NCI-H2029 treated with DMSO at 0.1 percent for 48 hours (cell line): ENCODE data around the gene MTA2.
"Not testable (repeated sequence)": the region's sequence is repeated elsewhere in the genome, so short reads cannot be mapped to it uniquely, and the experiment has no call there.

ENCODE experiments used
- DNase-seq: peaks from one replicate; lab custom pipeline; 2025; lab: John Stamatoyannopoulos, UW

The MTA2 gene

DNA sequence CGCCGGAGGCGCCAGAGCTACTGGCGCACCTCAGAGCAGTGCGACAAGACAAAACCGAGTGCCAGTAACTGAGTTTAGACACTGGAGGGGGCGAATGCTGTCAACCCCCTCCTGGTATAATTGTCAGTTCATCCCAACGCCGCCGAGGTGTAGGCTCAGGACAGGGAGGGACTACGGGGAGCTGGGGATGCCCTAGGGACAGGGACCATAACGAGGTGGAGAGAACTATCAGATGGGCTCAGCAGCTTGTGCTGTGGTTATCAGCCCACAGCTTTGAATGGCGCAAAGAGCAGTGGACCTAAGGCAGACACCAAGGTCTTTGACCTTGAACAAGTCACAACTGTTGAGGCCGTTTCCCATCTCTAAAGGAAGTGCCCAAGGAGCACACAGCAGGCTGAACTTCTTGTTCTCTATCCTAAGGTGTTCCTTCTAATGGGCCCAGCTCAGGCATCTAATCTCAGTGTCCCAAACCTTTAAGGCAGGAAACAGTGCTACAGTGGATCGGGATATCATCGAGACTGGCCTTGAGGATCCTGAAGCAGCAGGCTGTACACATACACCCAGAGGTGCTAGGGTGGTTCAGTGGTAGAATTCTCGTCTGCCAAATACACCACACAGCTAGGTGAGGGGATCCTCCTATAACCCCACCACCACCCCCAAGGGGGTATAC lies 9.4 kb downstream of the MTA2 start:
- DNase-seq, result no peak

DNA sequence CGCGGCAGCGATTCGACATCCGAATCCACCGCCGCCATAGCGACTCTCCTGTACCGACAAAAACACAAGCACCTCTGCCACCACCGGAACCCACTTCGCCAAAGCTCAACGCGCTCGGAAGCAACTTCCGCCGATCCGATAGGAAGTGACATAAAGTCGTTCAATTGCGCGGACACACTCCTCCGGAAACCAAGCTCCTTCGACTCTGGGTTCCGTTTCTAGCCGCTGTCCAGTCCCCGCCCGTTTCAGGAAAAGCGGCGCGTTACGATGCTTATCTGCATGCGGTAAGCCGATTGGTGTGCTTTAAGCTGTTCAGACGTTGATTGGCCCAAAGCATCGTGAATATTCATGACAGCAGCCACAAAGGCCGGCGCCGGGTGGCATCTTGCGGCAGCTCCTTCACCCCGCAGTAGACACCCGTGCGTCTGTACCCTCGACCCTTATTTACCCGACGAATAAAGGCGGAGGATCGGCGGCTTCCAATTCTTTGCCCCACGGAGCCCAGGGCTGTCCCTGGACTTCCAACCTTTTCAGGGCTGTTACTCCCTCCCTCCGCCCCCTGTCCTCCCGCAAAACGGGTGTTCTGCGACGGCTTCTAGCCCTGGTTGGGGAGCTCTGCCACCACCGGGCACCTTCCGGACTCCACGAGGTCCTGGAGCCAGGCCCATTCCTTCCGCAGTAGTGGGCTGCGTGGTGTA lies 10.1 kb downstream of the MTA2 start, which contains the start of gene TUT1:
Gene TUT1, minus strand, starts transcription at position 76 of the 698 bp plus-strand sequence. Its CDS starts 38 bp downstream, at position 38.
- peak; percentile 98 for DNase-seq

DNA sequence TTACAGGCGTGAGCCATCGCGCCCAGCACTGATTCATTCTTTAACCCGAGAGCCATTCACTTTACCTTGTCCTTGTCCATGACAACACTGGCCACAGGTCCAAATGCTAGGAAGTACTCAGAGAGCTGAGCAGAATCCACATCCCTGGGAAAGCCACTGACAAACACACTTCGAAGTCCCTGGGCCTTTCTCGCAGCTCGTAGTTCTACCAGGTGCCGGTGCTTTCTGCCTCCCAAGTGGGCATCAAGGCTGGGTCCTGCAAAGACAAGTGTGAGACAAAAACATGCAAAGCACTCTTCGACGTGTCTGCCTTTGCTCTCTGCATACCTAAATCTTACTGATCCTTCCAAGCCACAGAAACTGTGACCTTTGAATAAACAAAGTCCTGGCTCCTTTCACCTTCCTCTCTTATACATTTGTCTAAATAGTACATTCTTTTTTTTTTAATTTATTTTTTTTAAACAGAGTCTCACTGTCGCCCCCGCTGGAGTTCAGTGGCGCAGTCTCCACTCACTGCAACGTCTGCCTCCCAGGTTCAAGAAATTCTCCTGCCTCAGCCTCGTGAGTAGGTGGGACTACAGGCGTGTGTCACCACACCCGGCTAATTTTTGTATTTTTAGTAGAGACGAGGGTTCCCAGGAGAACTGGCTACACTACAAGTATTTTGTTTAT lies 12.6 kb downstream of the MTA2 start:
- DNase-seq, result no peak

DNA sequence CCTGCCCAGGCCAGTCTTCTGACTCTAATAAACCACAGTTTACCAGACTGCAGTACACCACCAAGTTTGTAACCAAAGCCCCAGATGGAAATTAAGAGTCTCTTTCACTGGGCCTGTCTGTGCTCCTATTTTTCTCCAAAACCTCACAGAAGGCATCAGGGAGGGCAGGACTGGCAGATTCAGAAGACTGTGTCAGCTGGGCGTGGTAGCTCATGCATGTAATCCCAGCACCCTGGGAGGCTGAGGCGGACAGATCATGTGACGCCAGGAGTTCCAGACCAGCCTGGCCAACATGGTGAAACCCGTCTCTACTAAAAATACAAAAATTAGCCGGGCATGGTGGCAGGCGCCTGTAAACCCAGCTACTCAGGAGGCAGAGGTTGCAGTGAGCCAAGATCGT lies 16.3 kb downstream of the MTA2 start:
- not testable (repeated sequence) for DNase-seq

DNA sequence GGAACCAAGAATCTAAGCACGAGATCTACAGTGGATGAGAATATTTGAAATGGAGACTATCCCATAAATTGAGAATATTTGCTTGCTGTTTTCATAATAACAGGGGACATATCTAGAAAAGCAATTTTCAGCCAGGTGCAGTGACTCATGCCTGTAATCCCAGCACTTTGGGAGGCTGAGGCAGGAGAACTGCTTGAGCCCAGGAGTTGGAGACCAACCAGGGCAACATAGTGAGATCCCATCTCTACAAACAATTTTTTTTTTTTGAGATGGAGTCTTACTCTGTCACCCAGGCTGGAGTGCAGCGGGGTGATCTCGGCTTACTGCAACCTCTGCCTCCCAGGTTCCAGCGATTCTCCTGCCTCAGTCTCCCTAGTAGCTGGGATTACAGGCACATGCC lies 19.9 kb downstream of the MTA2 start:
- not testable (repeated sequence) for DNase-seq

DNA sequence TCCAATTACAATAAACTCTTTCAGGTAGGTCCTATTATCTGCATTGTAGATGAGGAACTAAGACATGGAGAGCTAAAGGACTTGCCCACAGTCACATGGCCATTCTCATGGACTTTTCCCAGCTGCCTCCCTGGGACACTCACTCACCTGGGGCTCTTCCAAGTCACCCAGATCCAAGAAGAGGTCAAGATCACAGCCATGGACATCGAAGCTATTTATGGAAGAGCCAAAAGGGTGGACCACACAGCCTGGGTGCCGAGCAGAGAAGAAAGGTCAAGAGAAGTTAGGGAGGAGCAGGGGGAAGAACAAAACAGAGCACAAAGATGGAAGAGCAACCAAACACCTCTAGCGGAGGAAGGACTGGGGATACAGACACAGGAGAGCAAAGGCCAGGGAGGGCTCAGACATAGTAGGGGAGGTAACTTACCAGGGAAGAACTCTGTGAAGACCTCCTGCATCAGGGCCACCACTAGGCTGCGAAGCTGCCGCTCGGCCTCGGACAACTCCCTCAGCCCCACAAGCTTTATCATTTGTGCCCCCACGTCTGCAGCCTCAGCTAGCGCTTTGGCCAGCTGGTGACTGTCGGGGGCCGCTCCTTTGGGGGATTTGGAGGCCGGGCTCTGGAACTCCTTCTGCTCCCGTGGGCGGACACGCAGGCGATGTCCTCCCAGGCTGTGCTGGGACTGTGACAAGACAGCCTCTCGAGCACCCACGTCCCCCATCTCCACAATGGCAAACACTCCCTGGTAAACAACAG lies 20.5 kb downstream of the MTA2 start:
- DNase-seq, result no peak

DNA sequence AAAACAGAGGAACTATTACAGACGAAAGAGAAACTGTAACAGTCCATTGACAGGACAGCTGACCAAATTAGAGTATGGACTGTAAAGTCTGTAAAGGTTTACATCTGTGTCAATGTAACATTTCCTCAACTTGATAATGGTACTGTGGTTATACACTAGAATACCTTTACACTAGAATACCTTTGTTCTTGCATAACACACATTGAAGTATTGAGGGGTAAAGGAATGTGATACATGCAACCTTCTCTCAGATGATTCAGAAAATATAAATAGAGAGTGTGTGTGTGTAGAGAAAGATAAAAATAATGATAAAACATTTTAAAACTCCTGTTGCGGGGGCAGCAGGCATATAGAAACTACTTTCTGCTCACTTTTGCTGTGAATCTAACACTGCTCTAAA lies 22.4 kb downstream of the MTA2 start:
- DNase-seq, result no peak

DNA sequence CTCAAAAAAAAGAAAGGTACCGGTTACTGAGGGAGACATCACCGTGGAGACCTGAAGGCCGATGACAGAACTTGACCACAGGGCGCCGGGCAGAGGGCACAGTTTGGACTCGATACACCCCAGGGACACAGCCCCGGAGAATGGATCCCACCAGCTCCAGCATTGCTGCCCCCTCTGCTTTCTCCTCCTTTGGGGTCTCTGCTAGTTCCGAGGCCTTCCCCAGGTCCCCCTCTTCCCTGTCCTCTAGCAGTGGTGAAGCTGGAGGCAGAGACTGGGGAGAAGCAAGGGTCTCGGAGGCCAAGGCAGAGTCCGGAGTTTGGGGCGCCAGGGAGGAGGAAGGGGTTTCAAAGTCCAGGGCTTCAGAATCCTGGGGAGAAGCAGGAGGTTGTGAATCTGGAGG lies 23.1 kb downstream of the MTA2 start:
- DNase-seq, result no peak

DNA sequence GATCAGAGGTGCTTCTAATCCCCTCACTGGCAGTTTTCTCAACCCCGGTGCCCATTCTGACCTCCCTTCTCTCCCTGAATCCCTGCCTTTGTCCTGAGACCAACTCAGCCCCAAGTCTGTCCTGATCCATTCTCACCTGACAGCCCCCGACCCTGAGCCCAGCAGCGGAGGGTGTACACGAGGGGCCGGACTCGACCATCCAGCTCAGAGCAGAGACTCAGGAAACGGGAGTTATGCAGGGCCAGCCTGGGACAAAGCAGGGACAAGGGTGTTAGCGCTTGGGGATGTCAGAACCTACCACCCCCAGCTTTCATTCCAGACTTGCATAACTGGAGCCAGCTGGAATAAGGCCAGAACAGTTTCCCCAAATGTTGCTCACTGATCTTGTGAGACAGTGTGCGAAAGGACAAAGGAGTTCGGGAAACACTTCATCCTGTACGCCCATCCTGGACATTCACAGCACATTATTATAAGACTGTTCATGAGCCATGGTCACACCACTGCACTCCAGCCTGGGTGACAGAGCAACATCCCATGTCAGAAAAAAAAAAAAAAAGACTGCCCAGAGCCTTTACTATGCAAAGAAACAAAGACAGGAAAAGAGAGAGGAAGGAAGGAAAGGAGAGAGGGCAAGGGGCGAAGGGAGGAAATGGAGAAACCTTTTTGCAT lies 24.5 kb downstream of the MTA2 start:
- DNase-seq, result no peak

DNA sequence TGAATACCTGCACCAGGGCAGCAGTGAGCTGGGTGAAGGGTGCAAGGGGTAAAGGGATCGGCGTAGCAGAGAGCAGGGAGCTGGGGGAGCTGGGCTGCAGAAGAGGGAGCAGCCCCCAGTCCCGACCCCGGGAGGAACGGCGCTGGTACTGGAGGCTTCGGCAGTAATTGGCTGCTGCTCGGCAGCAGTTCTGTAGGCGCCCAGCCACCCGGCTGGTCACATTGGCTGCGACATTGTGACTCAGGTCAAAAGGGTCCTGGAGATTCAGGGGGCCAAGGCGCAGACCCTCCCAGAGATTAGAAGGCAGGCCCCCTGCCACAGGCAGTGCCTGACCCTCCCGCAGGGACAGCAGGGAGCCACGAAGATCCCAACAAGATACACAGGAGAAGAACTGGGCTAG lies 25.8 kb downstream of the MTA2 start:
- DNase-seq, result no peak

DNA sequence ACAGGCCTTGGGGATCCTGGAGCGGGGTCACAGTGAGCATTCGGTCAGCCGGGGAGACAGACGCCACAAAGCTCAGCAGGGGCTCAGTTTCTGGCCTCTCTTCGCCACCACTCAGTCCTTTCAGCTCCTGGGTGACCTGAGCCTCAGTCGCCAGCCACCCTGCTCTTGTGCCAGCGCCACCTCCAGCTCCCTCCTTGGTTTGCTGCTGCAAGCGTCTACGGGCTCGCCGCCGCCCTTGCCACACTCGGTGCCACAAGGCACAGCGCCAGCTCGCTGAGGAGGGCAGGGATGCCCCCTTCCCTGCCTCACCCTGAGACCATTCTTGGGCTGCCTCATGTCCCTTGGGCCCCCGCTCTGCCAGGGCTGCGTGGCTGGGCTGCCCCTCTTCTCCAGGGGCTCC lies 26.5 kb downstream of the MTA2 start:
- no peak for DNase-seq

DNA sequence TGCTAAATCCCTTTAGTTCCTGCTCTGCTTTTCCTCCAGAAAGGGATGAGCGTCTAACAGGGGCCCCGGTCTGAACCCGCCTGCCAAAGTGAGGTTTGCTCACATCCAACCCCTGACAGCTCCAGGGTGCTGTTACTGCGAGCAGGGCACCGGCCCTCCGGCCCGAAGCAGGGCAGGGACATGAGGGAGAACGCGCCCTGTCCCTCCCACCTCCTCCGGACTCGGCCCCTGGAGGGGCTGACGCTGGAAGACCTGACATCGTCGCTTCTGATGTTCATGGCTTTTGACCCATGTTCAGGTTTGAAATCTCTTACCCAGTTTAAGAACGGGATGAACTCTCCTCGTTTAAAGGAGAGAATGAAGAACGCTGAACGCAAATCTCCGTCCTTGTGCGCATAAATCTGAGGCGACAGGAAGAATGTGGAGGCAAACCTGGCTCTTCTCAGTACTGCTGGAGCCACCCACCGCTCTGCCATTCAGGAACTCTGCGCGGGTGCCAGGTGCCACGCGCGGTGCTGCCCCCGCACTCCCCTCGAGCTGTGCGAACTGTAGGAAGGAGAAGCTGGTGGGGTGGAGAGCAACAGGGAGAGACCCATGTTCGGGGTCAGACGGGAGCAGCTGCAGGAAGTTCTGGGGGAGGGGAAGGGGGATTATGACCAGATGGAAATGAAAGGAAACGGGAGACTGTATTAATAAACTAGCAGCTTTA lies 27.1 kb downstream of the MTA2 start:
- DNase-seq, result no peak

DNA sequence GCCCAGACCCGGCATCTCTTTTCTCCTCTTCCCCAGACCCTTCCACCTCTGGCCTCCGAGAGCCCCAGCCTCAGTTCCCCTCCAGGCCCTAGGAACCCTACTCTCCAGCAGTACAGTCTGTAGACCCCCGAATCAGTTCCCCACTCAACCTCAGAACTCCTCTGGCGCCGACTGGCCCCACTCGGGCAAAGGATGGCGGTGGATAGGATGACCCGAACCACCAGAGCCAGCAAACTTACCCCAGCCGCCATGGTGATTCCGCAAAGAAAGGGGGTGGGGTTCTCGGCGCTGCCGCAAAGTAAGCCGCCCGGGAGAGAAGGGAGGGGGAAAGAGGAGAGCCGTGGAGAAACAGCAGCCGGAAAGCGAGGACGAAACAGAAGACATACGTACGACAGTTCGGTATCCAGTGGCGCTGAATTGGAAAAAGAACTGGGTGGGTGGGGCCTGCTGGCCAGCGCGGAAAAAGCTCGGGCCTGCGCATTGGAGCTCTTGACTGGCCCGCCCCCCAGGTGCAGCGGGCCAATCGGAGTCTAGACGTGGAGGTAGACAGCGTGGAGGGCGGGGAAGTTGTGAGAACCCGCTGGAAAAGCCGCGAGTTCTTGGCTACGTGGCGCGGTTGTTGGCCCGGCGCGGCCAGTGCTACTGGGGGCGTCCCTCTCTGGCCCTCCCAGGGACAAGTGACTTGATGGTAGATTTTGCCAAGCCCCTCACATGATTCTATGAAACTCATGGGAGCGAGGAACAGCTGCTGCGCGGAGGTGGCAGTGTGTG lies 27.9 kb downstream of the MTA2 start, which contains the start of gene EEF1G:
Gene EEF1G, minus strand, starts transcription at position 300 of the 771 bp plus-strand sequence. Its CDS starts 49 bp downstream, at position 251.
- DNase-seq, result peak; percentile 98

DNA sequence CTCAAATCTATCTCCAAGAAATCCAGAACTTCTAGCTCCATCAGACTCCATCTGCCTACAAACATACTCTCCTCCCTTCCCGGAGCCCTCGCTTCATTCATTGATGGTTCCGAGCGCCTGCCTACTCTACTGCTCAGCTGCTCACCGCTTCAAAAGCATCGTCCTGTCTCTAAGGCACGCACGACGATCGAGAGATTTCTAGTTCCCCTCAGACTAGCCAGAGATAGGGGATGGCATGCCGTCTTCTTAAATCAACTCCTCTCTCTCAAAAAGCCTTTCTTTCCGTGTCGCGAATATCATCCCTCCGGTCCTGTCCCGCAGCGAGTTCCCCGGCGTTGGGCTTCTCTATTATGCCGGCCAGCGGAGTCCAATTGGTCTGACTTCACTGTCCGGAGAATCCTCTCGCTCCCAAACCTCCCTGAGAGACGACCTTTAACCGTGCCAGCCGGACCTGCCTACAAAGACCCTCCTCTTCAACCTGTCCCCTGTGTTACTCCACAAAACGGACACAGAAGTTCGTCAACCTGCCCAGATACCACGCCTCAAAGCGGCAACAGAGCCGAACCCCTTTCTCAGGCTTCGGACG lies 28.6 kb downstream of the MTA2 start:
- DNase-seq, result peak; percentile 5

DNA sequence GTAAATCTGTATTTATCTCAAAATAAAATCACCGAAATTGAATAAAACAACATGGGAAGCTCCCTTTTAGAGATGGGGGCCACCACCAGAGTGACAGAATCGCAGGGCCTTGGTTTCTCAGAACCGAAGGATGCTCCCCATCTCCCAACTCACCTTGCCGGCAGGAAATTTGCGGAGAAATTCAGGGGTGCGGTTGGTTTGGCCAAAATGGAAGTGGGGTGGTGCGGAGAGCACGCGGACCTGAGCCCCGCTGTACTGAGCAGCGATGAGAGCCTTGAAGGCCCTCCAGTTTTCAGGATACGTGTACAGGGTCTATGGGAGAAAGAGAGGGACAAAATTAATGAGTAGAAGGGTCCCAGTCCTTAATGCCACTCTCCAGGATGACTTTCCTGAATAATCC lies 29.2 kb downstream of the MTA2 start:
- no peak for DNase-seq

DNA sequence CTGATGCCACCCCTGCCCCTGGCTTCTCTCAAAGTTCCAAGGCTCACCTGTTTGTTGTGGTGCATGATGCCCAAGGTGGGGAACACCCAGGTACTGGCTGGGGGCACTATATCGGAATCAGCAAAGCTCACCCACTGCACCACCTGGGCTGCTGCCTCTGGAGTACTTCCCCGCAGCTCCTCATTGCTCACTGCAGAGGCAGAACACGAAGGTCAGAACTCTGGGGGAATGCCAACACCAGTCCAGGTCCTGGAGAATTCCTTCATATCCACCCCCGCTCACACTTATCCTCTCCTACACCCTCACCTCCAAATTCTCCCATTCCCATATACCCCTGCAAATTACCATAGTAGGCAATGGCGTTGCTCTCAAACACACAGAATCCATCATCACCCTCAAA lies 30.2 kb downstream of the MTA2 start:
- not testable (repeated sequence) for DNase-seq

DNA sequence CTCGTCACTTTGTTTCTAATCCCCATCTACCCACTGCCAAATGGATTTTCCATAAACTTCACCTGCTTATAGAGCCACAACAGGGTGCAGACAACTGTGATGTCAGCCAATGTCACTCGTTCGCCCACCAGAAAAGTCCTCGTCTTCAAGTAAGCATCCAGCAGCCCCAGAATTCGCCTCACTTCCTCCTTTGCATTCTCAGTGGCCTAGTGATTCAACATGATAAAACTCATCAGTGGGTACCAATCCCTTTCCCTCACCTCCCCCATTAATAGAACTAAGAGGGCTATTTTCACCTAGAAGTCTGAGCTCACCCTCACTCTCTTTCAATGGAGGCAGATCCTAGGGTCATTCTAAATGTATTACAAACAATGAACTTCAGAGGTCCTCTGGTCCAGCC lies 30.8 kb downstream of the MTA2 start:
- not testable (repeated sequence) for DNase-seq

DNA sequence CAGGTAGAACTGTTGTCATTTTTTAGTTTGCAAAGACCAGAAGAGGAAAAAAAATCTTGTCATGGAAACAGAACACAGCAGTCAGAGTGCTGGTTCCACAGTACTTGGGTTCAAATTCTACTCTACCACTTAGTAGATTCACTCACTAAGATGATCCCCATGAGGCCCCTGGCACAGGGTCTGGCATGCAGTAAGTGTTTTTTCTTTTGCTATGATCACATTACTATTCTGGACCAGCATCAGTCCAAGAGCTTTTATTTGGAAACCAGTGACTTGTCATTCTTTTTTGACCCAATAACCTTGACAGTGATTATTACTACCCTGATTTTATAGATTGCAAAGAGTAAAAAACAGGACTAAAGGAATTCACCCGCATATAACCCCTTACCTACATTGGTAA lies 32.1 kb downstream of the MTA2 start:
- no peak for DNase-seq

DNA sequence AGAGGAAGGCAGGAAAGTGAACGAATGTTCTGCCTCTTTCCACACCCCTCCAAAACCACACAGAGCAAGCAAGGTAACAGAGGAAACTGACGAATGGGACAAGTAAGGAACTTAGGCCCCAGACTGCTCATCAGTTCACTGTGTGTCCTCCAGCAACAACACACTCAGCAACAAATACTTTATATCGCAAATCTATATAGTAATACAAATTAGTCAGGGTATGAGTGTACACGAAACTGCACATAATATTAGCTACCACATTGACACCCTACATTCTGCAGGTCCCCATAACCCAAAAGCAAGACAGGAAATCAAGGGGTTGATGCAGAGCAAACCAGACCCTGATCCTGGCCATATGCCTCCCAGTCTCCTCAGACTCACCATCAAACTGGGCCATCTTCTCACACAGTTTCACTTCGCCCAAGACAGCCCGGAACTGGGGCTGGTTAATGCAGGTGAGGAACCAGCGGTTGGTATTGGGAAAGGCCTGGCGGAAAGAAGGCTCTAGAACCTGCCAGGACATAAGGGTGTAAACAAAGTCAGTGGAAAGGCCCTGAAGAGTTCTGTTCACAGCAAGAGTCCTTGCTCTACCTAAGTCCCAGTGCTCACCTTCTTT lies 34.5 kb downstream of the MTA2 start:
- DNase-seq, result no peak
